OCI-LY3 (cell line): ENCODE data around the gene UNC119B.

Experiments
- H2AFZ ChIP-seq: fragments of 200-600, 300-600 bp; shearing (Covaris generic); 2 replicates; pipeline ENCODE4 v1.6.0; 2014; ENCODE audit warnings: antibody characterized with exemption, low read depth, low read length
- H3K27ac ChIP-seq: fragments of 200-600, 300-600 bp; sonication (generic); 2 replicates; pipeline ENCODE4 v1.5.1; 2014; ENCODE audit warnings: mild to moderate bottlenecking, low read length, moderate library complexity, mixed read lengths
- H3K27me3 ChIP-seq: fragments of 200-600, 300-600 bp; sonication (generic); 2 replicates; pipeline ENCODE4 v1.6.1; 2014; ENCODE audit warnings: low read depth, low read length, mixed read lengths
- H3K36me3 ChIP-seq: fragments of 200-600, 300-600 bp; sonication (generic); replicated peaks from 2 replicates; pipeline ENCODE3; 2014; ENCODE audit warnings: low read depth, low read length, mixed read lengths
- H3K4me1 ChIP-seq: fragments of 300-600, 200-600 bp; sonication (generic); 2 replicates; pipeline ENCODE4 v1.6.1; 2014; ENCODE audit warnings: low read length, mixed read lengths
- H3K4me2 ChIP-seq: fragments of 200-600, 300-600 bp; sonication (generic); 2 replicates; pipeline ENCODE4 v1.6.1; 2014; ENCODE audit warnings: low read length, mixed read lengths
- H3K4me3 ChIP-seq: fragments of 300-600, 200-600 bp; sonication (generic); 2 replicates; pipeline ENCODE4 v1.5.1; 2014; ENCODE audit warnings: antibody characterized with exemption, mild to moderate bottlenecking, low read length, moderate library complexity
- H3K79me2 ChIP-seq: fragments of 300-600, 200-600 bp; shearing (Covaris generic); 2 replicates; pipeline ENCODE4 v1.6.1; 2014; ENCODE audit warnings: mild to moderate bottlenecking, low read length, mixed read lengths
- H3K9ac ChIP-seq: fragments of 300-600, 200-600 bp; shearing (Covaris generic); 2 replicates; pipeline ENCODE4 v1.6.0; 2014; ENCODE audit warnings: mild to moderate bottlenecking, low read length, moderate library complexity
- H3K9me3 ChIP-seq: fragments of 200-600, 300-600 bp; shearing (Covaris generic); 2 replicates; pipeline ENCODE4 v1.6.1; 2014; ENCODE audit warnings: low read length, mixed read lengths; ENCODE audit not compliant: insufficient read depth
- H4K20me1 ChIP-seq: fragments of 200-600, 300-600 bp; sonication (generic); 2 replicates; pipeline ENCODE4 v1.6.1; 2016; ENCODE audit warnings: low read length, mixed read lengths; ENCODE audit not compliant: insufficient read depth
- EZH2phosphoT487 ChIP-seq: fragments of 200-600 bp; shearing (Covaris generic); IDR thresholded peaks from 2 replicates; pipeline ENCODE4 v1.6.1; 2018; ENCODE audit warnings: antibody characterized with exemption, mixed run types, low read depth
- TF ChIP-seq, protein P1 (sequence below): fragments of 200-600, 300-600 bp; sonication (generic); IDR thresholded peaks from 2 replicates; pipeline ENCODE4 v1.5.1; 2014; ENCODE audit warnings: antibody characterized with exemption, low read length, low read depth

Gene UNC119B

DNA sequence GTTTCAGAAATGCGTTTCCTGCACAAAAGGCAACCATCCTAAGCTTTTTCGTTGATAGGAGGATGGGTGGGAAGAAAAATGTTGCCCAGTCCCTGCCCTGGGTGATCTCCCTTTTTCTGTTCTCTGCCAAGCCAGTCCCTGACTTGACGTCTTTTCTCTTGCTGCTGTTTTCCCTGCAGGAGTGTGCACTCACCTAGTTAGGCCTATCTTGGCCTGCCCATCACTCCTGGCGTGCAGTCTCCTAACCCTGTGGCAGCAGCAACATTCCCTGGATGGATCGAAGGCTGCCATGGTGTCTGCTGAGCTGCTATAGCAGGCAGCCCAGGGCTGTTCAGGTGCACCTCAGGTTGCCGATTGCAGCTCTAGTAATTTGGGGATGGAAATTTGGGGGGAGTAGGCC is 1.2 kb downstream of the UNC119B start:
- no peak overlapping the region for H3K27ac ChIP-seq
- H4K20me1 ChIP-seq: 0 out of 2 replicates have a peak, but pooled peaks cover 5% of the 10 kb centered on the region
- H3K4me1 ChIP-seq: peaks cover 13% of the 10 kb centered on the region
- peak overlapping the region; percentile 93 for H3K4me3 ChIP-seq
- peaks cover 20% of the 10 kb centered on the region for H3K36me3 ChIP-seq
- TF ChIP-seq EZH2phosphoT487: no peak
- TF ChIP-seq, protein P1, sequence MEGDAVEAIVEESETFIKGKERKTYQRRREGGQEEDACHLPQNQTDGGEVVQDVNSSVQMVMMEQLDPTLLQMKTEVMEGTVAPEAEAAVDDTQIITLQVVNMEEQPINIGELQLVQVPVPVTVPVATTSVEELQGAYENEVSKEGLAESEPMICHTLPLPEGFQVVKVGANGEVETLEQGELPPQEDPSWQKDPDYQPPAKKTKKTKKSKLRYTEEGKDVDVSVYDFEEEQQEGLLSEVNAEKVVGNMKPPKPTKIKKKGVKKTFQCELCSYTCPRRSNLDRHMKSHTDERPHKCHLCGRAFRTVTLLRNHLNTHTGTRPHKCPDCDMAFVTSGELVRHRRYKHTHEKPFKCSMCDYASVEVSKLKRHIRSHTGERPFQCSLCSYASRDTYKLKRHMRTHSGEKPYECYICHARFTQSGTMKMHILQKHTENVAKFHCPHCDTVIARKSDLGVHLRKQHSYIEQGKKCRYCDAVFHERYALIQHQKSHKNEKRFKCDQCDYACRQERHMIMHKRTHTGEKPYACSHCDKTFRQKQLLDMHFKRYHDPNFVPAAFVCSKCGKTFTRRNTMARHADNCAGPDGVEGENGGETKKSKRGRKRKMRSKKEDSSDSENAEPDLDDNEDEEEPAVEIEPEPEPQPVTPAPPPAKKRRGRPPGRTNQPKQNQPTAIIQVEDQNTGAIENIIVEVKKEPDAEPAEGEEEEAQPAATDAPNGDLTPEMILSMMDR: no peak
- H3K9me3 ChIP-seq: no peaks in the 10 kb centered on the region
- peak overlapping the region; percentile 89 for H3K4me2 ChIP-seq
- H3K9ac ChIP-seq: peak overlapping the region; percentile 87
- H3K27me3 ChIP-seq: no peaks in the 10 kb centered on the region
- H3K79me2 ChIP-seq: peaks cover 19% of the 10 kb centered on the region
- no peak overlapping the region for H2AFZ ChIP-seq

DNA sequence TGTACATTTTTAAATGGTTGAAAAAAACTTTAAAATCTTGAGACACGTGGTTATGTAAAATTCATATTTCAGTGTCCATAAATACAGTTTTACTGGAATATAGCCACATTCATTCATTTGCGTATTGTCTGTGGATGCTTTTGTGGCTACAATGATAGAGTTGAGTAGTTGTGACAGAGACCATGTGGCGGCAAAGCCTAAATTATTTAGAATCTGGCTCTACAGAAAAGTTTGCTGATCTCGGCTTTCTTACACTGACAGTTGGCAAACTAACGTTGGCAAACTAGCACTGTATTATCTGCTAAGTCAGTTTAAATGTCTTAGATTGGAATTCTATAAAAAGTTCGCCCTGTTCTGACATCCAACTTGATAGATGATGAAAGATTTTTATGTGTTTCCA is 2.4 kb downstream of the UNC119B start:
- Histone ChIP-seq H2AFZ (no peak overlapping the region), H3K27me3 (no peaks in the 10 kb centered on the region), H3K9ac (no peak overlapping the region), H3K4me3 (no peak overlapping the region), H4K20me1 (0 out of 2 replicates have a peak, but pooled peaks cover 5% of the 10 kb centered on the region), H3K4me2 (no peak overlapping the region), H3K36me3 (peaks cover 27% of the 10 kb centered on the region), H3K27ac (no peak overlapping the region), H3K9me3 (no peaks in the 10 kb centered on the region), H3K79me2 (peaks cover 19% of the 10 kb centered on the region), H3K4me1 (peaks cover 13% of the 10 kb centered on the region)
- TF ChIP-seq, protein P1: no peak
- no peak for TF ChIP-seq EZH2phosphoT487

DNA sequence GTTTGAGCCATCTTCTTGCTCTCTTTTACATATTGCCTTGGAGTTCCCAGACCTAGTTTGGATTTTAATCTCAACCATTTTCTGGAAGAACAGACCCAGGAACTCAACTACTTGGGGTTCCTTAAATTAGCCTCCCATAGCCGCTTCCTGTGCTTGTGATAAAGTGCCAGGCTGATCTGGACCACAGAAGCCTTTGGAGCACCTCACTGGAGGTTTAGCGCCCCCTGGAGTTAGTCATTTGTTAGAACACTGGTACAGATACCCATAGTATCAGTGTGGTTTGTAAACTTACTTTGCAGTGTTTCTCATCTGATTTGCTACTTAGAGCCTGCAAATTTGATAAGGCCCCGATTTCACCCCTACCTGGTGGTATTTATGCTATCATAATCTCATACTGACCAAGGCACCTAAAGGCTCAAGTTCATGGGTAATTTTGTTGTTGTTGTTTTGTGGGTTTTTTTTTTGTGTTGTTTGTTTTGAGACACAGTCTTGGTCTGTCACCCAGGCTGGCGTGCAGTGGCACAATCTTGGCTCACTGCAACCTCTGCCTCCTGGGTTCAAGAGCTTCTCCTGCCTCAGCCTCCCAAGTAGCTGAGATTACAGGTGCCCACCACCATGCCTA is 3.7 kb downstream of the UNC119B start:
- H3K4me2 ChIP-seq: no peak overlapping the region
- H3K36me3 ChIP-seq: peaks cover 38% of the 10 kb centered on the region
- no peak overlapping the region for H3K4me3 ChIP-seq
- no peaks in the 10 kb centered on the region for H3K27me3 ChIP-seq
- H3K4me1 ChIP-seq: peaks cover 13% of the 10 kb centered on the region
- TF ChIP-seq, protein P1: peak; percentile 88
- TF ChIP-seq EZH2phosphoT487: no peak
- H3K27ac ChIP-seq: no peak overlapping the region
- 0 out of 2 replicates have a peak, but pooled peaks cover 5% of the 10 kb centered on the region for H4K20me1 ChIP-seq
- H2AFZ ChIP-seq: no peak overlapping the region
- no peak overlapping the region for H3K9ac ChIP-seq
- H3K79me2 ChIP-seq: peaks cover 19% of the 10 kb centered on the region
- no peaks in the 10 kb centered on the region for H3K9me3 ChIP-seq

DNA sequence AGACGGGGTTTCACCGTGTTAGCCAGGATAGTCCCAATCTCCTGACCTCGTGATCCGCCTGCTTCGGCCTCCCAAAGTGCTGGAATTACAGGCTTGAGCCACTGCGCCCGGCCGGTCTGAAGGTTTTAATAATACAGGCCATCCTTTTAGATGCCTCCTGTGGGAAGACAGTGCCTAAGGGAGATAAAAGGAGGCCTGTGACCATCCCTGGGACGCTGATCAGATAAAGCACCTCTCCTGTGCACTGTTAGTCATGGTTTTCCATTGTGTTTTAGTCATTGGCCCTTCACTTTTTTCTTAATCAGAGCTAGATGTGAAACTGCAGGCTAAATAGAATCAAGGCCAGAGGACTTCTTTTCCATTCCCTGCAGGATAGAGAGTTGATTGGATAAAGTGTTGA is 7.8 kb downstream of the UNC119B start:
- Histone ChIP-seq H3K36me3 (peaks cover 73% of the 10 kb centered on the region), H3K27me3 (no peaks in the 10 kb centered on the region), H3K27ac (no peak overlapping the region), H3K4me1 (peaks cover 9% of the 10 kb centered on the region; the same call in 1 of the 2 replicates), H3K9me3 (no peaks in the 10 kb centered on the region), H3K4me2 (no peak overlapping the region), H2AFZ (no peak overlapping the region), H3K4me3 (no peak overlapping the region), H3K9ac (no peak overlapping the region), H4K20me1 (peaks cover 9% of the 10 kb centered on the region; the same call in 1 of the 2 replicates), H3K79me2 (no peaks in the 10 kb centered on the region; the same call in 1 of the 2 replicates)
- no peak for TF ChIP-seq EZH2phosphoT487
- TF ChIP-seq, protein P1: no peak
